GM21381 (cell line): ENCODE results near the gene QSOX2.

Experiments used
- ATAC-seq: cut with Tn5 transposase; IDR thresholded peaks from one replicate; pipeline ENCODE4 v1.9.1; 2021; ENCODE audit warnings: mild to moderate bottlenecking, moderate library complexity; ENCODE audit not compliant: unreplicated experiment

Gene QSOX2

GRCh38 chr9:136223871-136224640, 21.6 kb downstream of the QSOX2 start:
- ATAC-seq: no peak

DNA sequence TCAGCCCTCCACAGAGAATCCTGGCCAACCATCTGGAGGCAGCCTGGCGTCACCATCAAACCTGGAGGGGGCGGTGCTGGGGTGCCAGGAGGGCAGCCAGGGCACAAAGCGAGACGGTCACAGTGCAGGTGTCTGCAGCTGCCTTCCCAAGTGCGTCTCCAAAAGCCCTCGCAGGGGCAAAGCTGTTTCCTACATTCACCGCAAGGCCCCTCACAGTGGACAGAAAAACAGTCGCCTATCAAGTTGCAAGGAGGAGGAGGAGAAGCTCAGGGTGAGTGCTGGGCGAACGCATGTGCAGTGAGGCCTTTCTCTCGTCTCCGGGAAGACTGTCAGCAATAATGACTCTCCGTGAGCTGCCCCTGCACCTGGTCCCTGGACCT, 22.7 kb downstream of the QSOX2 start:
- no peak for ATAC-seq

GRCh38 chr9:136222166-136222905, 23.3 kb downstream of the QSOX2 start:
- ATAC-seq: no peak

DNA sequence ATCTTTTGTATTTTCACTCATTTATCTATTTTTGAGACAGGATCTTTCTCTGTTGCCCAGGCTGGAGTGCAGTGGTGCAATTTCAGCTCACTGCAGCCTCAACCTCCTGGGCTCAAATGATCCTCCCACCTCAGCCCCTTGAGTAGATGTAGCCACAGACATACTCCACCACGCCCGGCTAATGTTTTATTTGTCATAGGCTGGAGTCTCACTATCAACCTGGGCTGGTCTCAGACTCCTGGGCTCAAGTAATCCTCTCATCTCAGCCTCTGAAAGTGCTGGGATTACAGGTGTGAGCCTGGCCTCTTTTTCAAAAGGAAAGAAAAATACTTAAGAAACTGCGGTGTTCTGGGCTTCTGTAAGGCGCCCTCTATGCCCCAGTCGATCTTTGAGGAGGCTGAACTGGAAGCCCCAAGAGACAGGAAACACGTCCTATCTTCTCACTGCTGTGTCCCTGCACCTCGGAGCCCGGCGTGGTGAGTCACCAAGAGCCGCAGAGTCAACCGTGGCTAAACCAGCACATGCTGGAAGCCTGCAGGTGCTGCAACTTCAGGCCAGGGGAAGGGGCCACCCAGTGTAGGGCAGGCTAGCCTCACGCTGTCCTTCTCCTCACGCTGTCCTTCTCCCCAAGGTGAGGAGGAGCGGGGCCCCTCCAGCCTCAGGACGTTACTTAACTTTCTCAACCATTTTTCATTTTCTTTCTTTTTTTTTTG, 25.4 kb downstream of the QSOX2 start:
- no peak for ATAC-seq

- ATAC-seq: no peak
These were observed 26.3 kb downstream of the QSOX2 start for GRCh38 chr9:136219276-136219675.

DNA sequence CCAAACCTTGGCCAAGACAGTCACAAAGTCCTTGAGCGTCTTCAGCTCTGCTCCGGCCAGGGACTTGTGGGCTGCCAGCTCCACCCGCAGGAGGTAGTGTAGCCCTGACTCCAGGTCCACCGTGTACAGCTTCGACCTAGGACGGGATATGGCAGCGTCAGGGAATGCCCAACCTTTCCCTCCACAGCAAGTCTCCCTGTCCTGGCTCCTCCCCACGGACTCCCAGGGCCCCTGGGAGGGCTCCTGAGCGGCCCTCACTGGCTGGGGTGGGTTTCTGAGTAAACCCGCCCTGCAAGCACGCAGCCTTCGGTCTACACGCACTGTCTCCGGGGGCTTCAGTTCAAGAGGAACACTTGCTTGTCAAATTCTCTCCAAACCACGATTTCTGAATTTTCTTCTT, 26.9 kb downstream of the QSOX2 start:
- no peak for ATAC-seq

DNA sequence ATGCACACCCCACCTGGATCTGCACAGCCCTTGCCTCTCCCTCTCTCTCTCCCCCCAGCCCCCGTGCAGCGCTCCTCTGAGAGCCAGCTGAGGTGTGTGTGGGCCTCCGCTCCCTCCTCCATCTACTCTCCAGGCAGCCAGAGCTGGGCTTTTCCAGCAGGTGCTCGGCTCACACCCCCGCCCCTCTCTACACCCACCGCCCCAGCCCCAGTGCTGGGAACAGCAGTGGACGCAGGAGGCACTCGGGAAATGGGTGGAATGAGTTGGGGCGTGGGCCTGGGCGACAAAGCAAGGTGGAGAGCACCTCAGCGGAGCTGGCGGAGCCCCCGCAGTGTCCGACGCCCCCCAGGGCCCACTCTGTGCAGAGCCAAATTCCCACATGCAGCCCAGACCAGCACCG, 27.3 kb downstream of the QSOX2 start:
- no peak for ATAC-seq

- ATAC-seq: no peak
These were observed 28.9 kb downstream of the QSOX2 start for GRCh38 chr9:136216541-136217244.

DNA sequence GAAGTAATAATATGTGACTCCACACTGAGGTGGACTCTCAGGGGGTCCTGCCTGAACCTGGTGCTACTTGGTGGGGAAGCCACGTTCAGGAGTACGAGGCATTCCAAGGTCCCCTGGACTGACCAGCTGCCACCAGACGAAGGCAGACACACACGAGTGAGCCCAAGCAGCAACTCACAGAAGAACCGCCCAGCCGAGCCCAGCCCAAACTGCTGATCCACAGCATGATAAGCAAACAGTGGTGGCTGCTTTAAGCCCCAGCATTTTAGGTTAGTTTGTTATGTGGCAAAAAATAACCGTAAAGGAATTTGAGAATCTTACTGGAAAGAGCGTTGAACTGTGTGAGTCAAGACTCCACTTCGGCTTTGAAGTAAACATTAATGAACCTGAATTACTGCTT, 31.9 kb downstream of the QSOX2 start:
- no peak for ATAC-seq

DNA sequence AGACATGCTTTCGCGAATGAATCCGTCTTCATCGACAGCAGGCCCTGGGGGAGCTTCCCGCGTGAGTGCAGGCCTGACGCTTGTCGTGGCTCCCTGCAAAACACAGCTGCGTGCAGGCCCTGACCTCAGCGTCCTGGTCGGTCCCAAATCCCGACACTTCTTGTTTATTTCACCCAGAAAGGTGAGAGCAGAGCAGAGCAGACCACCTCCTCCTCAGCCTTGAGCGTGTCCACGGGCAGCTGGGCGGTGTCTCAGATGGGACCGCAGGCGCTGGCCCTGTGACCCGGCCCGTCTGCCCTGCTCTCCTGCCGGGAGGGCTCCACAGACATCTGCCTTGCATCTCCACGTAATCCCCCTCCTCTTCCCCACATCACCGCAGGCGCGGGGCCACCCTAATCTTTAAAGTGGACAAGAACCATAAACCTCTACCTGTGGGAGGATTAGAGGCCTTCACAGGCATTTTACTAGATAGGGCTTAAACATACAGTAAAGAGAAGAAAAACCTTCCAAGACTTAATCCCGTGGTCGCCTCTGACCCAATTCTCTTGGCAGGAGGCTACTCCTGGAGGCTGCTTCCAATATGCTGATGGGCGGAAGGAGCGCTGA, 33.2 kb downstream of the QSOX2 start:
- no peak for ATAC-seq

GRCh38 chr9:136211441-136212344, 33.9 kb downstream of the QSOX2 start:
- no peak for ATAC-seq

GRCh38 chr9:136211006-136211405, 34.6 kb downstream of the QSOX2 start:
- ATAC-seq: no peak

- no peak for ATAC-seq
These were observed 35.3 kb downstream of the QSOX2 start for GRCh38 chr9:136210276-136210675.

DNA sequence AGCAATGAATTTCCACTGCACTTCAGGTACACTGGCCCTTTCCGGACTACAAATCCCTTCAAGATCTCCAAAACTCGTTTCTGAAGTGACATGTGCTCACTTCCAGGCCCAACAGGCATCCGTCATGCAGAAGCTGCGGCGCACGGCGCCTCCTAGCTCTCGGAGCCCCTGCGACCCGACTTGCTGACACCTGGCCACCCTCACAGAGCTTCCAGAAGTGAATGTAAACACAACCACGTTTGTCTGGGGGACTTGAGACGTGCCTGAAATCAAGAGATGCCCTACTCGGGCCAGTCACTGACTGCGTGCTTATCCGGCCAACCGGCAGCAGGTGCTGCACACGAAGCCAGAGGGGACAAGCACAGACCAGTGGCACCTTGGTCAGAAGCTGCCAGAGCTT, 35.8 kb downstream of the QSOX2 start:
- no peak for ATAC-seq

- no peak for ATAC-seq
These were observed 36.4 kb downstream of the QSOX2 start for GRCh38 chr9:136209232-136209631.

- ATAC-seq: no peak
These were observed 36.9 kb downstream of the QSOX2 start for GRCh38 chr9:136208675-136209074.

GRCh38 chr9:136207616-136208015, 38.0 kb downstream of the QSOX2 start:
- ATAC-seq: no peak

GRCh38 chr9:136206602-136207275, 38.9 kb downstream of the QSOX2 start:
- no peak for ATAC-seq

GRCh38 chr9:136205707-136205992, 40.0 kb downstream of the QSOX2 start:
- no peak for ATAC-seq
